NCI-H1930 (cell line): Measurements from ENCODE around the gene TTC3.
"Not testable (repeated sequence)": the region's sequence is repeated elsewhere in the genome, so short reads cannot be mapped to it uniquely, and the experiment has no call there.

ENCODE experiments used
- DNase-seq, 2 experiments: peaks; one replicate each; lab custom pipeline; 2025; lab: John Stamatoyannopoulos, UW

TTC3 gene

GRCh38 chr21:37072988-37073416 lies at the start of gene TTC3, which contains the start of gene PIGP:
Gene TTC3 (plus strand): TSS chr21:37073254. CDS start chr21:37087258, 14,004 bp downstream.
Gene PIGP (minus strand): TSS chr21:37073071. CDS start chr21:37072515, 556 bp downstream.
- peak; percentile 87 to 93 for DNase-seq

GRCh38 chr21:37026499-37026898 lies 46.6 kb upstream of the TTC3 start:
- no peak for DNase-seq

DNA sequence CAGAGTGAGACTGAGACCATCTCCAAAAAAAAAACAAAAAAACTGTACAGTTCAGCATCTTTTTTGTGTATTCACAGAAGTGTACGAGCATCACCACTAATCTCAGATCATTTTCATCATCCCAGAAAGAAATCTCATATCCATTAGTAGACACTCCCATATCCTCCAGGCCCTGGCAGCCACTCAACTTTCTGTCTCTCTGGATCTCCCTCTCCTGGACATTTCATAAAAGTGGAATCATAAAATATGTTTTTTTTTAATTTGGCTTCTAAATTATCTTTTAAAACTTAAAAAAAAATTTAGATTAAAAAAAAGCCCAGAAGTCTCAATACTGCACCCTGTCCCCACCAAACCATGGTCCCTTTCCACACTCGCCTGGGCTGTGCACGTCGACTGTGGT lies 44.5 kb upstream of the TTC3 start:
- DNase-seq = no peak

DNA sequence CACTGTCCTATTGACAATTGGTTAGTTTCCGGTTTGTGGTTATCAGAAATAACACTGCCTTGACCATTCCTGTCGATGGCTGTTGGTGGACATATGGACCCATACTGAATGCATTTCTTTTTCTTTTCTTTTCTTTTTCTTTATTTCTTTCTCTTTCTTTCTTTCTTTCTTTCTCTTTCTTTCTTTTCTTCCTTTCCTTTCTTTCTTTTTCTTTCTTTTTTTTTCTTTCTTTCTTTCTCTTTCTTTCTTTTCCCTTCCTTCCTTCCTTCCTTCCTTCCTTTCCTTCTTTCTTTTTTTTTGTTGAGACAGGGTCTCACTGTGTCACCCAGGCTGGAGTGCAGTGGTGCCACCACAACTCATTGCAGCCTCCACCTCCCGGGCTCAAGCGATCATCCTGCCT lies 42.2 kb upstream of the TTC3 start:
- no peak for DNase-seq

DNA sequence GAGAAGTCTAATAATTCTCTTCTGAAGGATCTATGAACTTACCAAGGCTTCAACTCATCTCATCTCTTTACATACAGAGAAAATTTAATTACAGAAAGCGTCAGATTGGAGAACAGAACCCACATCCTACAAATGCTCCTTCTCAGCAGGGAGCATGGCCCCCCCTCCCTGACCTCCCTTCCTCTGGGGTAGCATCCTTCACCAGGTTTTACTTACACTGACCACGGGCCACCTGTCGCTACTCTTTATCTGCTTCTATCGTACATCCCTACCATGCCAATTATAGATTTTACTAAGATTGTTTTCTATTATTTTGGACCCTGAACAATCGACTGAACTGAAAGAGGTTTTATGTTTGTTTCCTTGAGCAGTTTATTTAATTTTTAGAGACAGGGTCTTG lies 40.8 kb upstream of the TTC3 start:
- no peak for DNase-seq

GRCh38 chr21:37032877-37033471 lies 40.1 kb upstream of the TTC3 start:
- no peak for DNase-seq

DNA sequence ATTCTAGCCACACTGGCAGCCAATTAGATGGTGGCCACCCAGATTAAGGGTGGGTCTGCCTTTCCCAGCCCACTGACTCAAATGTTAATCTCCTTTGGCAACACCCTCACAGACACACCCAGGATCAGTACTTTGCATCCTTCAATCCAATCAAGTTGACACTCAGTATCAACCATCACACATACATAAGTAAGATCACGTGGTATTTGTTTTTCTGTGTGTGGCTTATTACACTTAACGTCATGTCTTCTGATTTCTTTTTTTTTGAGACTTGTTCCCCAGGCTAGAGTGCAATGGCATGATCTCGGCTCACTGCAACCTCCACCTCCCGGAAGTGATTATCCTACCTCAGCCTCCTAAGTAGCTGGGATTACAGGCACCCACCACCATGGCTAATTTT lies 38.7 kb upstream of the TTC3 start:
- not testable (repeated sequence) for DNase-seq

DNA sequence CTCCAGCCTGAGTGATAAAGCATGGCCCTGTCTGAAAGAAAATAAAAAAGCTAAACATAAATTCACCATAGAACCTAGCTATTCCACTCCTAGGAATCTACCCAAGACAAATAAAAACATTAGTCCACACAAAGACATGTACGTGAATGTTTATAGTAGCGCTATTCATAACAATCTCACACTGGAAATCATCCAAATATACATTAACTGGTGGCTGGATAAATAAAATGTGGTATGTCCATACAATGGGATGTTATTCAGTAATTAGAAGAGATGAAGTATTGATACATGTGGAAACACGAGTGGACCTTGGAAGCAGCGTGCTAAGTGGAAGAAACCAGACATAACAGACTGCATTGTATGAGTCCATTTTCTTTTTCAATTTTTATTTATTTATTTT lies 36.9 kb upstream of the TTC3 start:
- no peak for DNase-seq

- DNase-seq = no peak
Measured at GRCh38 chr21:37039411-37040075, 33.5 kb upstream of the TTC3 start.

GRCh38 chr21:37040212-37040611 lies 32.8 kb upstream of the TTC3 start:
- no peak for DNase-seq

GRCh38 chr21:37041706-37042271 lies 31.3 kb upstream of the TTC3 start:
- DNase-seq = no peak

DNA sequence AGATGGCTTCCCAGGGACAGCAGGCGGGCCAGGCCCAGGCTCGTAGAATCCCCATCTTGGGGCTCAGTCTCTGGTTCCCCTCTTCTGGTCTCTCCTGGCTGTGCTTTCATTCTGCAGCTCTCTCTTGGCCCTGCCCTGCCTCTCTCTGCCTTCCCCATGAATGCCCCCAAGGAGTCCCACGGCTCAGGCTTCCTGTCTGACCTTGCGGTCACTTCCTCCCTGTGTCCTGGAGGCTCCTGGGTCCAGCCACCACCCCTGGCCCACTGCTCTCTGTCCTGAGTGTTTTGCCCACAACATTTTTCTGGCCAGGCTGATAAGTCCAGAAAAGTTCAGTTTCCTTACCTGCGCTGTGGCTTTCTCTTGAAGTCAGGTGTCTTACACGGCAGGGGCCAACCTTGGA lies 29.2 kb upstream of the TTC3 start:
- no peak for DNase-seq

DNA sequence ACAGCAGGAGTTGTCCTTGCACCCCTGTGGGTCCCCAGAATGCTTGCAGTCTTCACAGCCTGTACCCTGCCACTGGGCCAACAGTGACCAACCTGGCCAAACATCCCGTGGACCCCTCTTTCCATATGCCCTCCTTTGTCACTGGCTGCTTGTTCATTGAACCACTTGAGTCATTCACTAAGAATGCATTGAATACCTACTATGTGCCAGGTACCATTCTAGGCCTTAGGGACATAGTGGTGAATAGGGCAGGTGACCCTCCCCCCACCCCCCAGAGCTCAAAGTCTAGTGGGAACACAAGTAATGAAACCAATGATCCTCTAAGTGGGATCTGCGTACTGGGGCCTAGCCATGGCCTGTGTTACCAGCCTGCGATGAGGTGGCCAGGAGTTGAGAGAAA lies 28.4 kb upstream of the TTC3 start:
- no peak for DNase-seq

DNA sequence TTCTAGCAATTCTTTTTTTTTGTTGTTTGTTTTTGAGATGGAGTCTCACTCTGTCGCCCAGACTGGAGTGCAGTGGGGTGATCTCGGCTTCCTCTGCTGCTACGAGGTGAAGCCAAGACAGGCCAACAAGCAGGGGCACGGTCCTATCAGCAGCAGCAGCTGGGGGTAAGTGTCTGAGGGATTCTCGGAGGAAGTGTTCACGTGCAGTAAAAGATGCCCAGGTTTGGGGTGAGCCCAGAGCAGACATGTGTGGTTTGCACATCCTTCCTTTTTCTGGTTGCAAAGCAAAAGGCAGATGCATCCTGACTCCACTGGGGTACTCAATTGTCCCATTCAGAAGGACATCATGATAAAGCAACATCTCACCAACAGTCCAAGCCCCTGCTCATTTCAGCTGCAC lies 27.9 kb upstream of the TTC3 start:
- DNase-seq = no peak

DNA sequence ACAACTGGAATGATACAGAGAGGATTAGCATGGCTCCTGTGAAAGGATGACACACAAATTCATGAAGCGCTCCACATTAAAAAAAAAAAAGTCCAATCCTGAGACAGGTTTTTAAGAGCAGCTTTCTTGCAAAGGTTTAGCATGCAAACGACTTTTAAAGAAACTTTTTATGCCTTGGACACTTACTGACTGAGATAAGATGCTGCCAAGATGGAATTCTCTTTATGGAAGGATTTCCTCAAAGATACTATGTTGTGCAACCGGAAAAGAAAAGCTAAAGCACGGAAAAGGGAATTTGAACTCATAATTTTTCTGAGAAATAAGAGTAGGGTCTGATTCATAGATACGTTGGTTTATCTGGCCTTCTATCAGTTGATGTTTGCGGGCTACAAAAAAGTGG lies 27.5 kb upstream of the TTC3 start:
- DNase-seq = no peak

DNA sequence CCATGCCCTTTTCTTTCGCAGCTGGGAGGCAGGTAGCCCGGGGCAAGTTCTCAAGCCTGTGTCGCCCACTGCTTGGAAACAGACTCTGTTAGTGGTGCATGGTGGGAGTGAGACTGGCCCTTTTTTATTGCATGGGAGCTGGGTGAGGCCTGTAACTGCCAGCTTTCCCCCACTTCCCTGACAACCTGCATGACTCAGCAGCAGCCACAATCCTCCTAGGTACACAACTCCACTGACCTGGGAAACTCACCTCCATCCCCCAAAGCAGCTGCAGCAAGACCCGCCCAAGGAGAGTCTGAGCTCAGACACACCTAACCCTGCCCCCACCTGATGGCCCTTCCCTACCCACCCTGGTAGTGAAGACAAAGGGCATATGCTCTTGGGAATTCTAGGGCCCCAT lies 26.0 kb upstream of the TTC3 start:
- DNase-seq = no peak

DNA sequence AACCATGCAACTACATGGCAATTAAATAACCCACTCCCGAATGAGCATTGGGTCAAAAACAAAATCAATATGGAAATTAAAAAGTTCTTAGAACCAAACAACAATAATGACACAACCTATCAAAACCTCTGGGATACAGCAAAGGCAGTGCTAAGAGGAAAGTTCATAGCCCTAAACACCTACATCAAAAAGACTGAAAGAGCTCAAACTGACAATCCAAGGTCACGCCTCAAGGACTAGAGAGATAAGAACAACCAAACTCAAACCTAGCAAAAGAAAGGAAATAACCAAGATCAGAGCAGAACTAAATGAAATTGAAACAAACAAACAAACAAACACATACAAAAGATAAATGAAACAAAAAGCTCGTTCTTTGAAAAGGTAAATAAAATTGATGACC lies 23.3 kb upstream of the TTC3 start:
- DNase-seq = not testable (repeated sequence)

DNA sequence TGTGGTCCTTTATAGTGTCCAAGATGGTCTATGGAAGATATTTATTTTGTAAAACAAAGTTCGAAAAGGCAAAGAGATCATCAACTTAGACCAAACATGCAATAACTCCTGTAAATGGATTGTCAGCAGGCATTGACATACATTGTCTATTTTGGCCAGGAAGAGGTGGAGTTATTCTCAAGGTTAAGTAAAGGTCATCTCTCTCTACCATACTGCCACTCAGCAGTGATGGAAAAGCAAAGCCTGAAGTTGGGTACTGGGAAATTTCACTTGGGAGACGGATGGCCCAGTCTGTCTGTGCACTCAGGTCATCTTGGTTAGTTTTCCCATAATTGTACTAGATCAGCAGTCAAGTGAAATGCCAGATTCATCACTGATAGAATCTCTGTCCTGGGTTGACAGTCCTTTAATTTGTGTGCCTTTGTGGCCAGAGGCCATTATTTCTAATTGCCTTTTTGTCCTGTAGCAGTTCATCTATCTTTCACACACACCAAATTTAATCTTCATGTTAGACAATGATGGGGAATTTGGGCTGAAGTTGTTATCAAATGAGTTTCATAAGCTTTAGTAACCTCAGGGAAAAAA lies 17.7 kb upstream of the TTC3 start:
- no peak for DNase-seq

DNA sequence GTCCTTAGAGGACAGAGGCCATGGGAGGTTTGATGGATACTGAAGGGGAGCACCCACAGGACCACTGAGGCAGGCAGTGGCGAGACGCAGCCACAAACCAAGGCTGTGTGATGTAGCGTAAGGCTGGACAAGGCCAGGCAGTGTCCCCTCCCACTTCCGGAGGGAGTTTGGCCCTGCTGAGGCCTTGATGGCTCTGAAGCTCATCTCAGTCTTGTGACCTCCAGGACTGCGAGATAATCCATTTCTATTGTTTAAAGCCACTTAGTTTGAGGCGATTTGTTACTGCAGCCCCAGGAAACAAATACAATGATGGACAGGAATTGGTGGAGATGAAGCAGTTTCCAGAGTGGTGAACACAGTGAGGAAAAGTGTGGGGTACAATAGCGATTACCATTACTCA lies 15.4 kb upstream of the TTC3 start:
- DNase-seq = no peak

GRCh38 chr21:37058261-37058660 lies 14.8 kb upstream of the TTC3 start:
- DNase-seq = no peak

GRCh38 chr21:37059181-37059580 lies 13.9 kb upstream of the TTC3 start:
- no peak for DNase-seq

GRCh38 chr21:37060296-37060695 lies 12.8 kb upstream of the TTC3 start:
- peak; percentile 88 for DNase-seq

- no peak for DNase-seq
Measured at GRCh38 chr21:37061926-37062592, 11.0 kb upstream of the TTC3 start.
